Renal pelvis (tissue), 4 donors: Measurements from ENCODE around the gene RASGEF1C. TPM values are rescaled to one million over a fixed set of nuclear protein-coding genes. Genes with fewer than 3 reads are reported as not detected.

ENCODE experiments used
- DNase-seq: peaks from one replicate; pipeline ENCODE4 v3.0.0-alpha.2; 2013
- polyA plus RNA-seq, 3 donors: library from polyadenylated mRNA; unstranded; fragments of 120-200 nt; gene quantifications; one replicate each; pipeline ENCODE4 v1.2.1, GENCODE V29; 2013; ENCODE audit not compliant: insufficient read length in 3 of 3

Gene RASGEF1C
- polyA plus RNA-seq, 3 donors = 0.51 to 0.86 (median 0.70) TPM

DNA sequence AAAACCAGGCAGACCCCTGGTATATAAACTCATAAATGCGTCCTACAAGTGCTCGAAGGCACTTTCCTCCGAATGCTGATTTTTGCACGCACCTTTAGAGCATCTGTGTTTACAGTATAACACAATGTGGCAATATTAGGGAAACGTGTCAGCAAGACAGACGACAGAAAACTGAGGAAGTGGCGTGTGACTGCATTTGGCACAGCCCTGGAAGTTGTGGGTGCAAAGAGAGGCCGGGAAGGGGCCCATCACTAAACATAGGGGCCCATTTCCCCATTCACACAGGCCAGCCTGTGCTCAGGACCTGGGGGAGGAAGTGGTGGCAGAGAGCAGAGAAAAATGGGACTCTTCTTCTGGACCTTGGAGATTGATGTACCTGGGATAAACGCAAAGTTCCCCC lies 48.2 kb downstream of the RASGEF1C start:
- DNase-seq = no peak

- no peak for DNase-seq
Measured at GRCh38 chr5:180160215-180160614, 48.8 kb downstream of the RASGEF1C start.

DNA sequence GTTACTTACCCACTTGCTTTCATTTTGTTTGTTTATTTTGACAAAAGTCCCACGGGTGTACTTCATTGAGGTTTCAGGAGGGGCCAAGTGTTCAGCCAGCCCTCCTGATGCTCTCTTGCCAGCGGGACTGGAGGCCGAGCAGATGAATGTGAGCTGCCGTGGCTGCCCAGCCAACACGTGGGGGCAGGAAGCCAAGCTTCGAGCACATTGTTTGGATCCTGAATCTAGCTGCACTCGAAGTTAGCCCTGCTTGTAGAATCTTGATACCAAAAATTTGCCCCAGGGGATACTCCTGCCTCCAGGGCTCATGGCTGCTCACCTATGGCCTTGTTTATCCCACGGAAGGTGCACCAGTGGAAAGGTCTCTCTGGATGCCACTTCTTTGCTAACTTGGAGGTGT lies 49.3 kb downstream of the RASGEF1C start:
- DNase-seq = no peak

GRCh38 chr5:180157866-180158265 lies 51.1 kb downstream of the RASGEF1C start:
- DNase-seq = no peak

DNA sequence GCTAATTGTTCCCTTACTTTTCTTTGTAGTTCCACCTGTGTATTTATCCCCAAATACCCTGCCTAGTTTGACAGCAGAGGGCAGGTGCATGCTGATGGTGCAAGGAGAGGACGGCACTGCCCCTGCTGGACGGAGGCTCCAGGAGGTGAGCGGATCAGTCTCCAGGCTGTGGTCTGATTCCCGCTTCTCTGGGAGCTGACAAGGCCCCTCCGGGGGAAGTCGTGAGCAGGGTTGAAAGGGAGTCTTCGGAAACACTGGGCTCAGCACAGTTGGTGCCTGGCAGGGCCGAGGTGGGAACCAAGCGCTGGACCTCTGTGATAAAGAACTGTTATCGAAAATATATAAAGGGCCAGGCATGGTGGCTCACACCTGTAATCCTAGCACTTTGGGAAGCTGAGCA lies 52.9 kb downstream of the RASGEF1C start:
- DNase-seq = no peak

DNA sequence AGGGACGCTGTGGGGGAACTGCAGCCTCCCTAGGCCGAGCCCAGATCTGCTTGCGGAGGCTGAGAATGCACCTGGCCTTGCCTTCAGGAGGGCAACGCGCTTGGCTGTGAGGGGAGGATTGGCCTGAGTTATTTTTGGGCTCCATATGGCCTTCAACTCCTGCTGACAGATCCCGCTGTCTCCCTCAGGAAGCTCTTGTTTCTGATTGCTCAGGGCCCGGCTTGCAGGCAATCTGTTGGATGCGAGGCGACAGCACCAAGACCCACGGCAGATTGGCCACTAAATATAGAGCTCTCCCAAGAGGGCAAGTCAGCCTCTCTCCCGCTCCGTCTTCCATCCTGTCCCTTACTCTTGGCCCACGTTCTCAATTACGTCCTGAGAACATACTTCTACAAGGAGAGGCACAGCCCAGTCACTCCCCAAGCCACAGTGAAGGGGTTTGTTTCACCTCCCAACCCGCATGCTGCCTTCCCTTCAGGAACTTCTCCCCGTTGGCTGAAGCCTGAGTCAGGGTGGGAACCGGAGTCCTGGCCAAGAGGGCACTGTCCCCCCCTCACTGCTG lies 53.6 kb downstream of the RASGEF1C start:
- DNase-seq = no peak

- no peak for DNase-seq
Measured at GRCh38 chr5:180154821-180155364, 54.1 kb downstream of the RASGEF1C start.

- no peak for DNase-seq
Measured at GRCh38 chr5:180153991-180154390, 55.0 kb downstream of the RASGEF1C start.

GRCh38 chr5:180153099-180153498 lies 55.9 kb downstream of the RASGEF1C start:
- DNase-seq = no peak

GRCh38 chr5:180143656-180144364 lies 65.2 kb downstream of the RASGEF1C start:
- no peak for DNase-seq

DNA sequence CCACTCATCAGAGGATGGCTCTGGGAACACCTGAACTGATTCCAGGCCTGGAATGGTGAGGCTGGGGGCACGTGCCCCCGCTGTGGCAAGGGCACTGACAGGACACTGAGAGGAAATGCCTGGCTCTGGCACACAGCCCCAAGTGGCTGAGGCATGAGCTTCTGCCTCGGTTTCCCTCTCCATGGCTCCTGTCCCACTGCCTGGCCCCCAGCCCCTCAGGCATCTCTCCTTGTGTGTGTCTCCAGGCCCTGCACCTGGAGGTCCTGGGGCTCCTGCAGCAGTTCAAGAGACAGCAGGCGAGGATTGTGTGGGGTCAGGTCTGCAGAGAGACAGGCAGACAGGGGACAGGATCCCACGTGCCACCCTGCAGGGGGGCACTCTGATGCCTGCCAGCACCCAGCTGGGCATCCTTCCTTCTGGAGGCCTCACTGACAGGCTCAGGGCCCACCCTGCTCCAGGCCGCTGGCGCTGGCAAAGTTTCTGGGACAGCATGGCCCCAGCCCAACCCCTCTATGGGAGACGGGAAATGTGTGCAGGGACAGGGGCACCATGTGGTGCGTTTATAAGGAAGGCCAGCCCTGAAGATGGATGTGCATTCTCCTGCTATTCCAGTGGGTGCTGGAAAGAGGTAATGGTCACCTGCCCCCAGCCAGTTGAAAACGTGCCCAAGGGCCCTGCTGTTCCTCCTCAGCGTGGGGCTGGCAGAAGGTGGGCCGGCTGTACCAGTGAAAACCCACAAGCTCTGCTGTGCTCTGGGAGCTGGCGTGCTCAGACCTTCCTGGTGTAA lies 66.0 kb downstream of the RASGEF1C start:
- DNase-seq = no peak

- DNase-seq = no peak
Measured at GRCh38 chr5:180142021-180142765, 66.8 kb downstream of the RASGEF1C start.

DNA sequence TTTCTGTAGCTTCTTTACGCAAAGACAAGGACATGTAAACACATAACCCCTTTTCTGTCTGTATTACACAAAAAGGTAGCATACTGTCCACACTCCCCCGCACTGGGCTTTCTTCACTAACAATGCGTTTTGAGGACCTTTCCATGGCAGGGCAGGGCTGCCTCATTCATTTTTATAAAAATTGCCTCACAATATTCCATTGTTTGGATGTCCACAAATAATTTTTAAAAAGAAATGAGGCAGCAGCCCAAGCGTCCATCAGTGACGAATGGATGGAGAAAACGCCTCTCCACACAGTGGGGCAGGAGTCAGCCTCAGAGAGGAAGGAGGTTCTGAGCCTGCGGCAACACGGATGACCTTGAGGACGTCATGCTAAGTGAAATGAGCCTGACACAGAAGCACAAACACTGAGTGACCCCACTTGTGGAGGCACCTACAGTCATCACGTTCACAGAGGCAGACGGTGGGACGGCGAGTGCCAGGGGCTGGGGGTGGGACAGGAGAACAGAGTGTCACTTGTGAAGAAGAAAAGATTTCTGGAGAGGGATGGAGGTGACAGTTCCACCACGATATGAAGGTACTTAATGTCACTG lies 67.8 kb downstream of the RASGEF1C start:
- DNase-seq = no peak

DNA sequence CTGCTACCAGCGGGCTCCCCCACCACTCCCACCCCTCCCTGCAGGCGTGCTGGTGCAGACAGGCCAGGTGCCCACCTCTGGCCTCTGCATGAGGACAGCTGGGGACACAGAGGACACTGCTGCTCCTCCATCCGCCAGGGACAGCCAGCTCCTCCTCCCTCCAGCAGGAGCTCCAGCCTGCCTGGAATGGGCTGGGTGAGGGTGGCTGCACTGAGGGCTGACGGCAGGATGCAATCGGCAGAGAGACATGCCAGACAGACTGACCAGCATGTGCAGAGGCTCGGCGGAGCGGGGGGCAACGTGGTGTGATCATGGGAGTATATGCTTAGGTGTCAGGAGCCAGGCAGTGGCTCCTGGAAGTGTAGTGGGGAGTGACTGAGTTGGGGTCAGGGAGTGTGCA lies 68.4 kb downstream of the RASGEF1C start:
- no peak for DNase-seq

DNA sequence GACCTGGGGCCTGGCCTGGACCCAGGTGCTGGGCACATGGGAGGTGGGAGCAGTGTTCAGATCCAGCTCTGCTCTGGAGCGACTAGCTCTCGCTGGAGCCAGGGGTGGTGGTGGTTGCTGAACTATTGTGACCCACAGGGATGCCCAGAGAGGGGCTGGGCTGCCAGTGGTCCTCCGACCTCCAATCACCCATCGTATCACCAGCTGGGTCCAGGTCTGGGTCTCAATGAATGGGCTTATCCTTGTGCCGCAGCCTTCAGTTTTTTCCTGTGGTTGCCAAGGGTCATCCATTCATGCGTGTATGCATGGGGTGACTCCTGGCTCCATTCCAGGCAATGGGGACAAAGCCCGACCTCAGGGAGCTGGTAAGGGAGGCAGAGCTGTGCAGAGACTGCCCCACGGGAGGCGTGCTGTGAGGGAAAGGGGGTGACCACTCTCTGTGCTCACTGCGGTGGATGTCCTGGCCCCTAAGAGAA lies 68.9 kb downstream of the RASGEF1C start:
- DNase-seq = no peak

DNA sequence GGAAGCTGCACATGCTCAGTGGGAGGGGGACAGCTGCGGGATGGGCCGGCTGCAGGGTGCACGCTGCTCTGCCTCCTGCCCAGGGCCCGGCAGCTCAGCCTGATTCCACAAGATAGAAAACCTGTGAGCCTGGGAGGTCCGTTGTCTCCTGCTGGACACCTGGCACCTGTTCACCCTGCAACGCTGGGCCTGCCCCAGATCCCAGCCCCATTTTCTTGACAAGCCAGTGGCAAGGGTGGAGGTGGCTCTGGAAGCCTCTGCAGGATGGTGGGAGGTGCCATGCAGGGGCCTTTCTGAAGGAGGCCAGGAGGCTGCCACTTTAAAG lies 69.3 kb downstream of the RASGEF1C start:
- no peak for DNase-seq

DNA sequence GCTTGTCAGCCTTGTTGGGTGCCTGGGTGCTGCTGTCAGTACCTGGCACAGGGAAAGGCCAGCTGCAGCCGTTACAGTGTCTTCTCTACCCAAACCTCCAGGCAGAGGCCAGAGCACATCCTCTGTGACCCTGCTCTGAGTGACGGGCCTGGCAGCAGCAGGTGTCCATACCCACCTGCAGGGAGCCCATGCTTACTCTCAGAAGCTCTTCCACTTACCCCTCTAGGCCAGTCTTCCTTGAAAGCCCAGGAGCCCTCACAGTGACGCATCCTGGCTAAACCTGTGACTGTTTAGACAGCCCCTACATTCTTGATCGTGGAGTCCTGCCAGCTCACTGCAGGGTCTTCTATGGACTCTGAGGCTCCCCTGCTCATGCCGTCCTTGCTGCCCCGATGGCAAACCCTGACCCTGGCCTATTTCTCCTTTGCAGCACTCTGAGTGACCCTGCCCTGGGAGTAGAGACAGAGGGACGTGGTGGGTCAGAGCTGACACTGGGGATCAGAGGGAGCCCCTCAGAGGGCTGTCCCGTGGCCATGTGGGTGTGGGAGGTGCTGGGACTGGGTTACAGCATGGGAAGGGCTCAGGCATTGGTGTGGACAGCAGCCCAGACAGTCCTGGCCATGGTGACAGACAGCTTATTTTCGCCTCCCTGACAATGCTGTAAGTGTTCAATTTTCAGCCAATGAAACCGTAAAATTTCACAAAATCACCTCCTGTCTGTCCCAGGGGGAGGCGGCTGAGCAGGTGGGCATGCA lies 69.9 kb downstream of the RASGEF1C start:
- DNase-seq = no peak

DNA sequence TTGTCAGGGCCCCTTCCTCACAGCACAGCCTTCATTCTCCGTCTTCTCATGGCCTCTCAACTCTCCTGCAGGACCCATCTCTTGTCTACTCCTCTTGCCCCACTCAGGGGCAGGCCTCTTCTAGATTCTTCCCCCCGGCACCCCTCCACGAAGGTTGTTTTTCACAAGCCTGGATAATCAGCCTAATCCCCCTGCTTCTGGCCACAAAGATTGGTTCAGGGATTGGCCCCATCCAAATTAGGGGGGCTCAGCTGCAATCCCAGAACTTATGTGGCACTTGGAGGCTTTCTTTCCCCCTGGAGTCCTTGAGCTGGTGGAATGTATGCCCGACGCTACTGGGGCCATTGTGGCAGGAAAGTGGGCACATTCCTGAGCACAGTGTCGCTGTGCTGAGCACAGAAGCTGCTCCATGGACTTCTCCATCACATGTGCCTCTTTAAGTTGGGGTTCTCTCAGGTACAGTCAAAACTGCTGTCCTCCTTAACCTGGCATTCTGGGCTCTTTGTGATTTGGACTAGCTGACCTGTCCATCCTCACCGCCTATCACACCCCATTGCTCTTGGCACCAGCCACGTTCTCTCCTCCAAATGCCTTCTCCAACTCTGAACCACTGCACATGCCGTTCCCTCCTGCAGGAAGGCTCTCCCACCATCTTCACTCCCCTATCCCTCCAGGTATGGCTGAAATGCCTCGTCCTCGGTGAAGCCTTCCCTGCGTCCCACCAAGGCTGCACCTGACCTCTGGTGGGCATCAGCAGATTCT lies 70.6 kb downstream of the RASGEF1C start:
- DNase-seq = no peak

DNA sequence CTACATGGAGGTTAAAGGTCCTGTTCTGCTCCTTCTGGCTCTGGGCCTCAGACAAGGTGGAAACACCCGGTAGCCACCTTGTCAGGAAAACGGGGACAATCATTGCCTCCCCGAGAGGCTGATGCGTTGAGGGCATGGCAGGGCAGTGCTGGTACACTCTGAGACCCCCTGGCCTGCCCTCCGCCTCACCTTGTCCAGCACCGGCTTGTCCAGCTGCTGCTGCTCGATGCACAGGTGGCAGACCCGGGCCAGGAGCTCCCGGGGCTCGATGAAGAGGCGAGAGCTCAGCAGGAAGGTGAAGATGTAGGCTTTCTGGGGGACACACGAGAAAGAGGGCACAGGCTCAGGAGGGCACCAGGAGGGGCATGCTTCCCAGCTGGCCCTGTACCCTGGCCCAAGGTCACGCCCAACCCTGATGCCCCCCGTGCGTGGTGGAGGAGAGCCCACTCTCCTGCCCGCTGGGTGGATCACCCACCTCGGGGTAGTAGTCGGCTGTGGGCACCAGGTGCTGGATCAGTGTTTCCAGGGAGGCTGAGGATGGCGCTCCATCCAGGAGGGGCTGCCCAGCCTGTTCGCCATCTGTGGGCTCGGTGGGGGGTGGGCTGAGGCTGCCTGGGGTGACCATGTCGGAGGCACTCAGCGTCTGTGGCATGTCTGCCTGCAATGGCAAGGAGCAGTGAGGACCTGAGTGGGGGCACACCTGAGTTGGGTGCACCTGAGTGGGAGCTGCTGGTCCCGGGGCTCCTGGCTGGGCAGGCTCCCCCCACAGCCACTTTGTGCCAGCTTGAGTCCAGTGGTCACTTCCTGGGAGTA lies 71.4 kb downstream of the RASGEF1C start:
- DNase-seq = no peak
